PC-9 (cell line): ENCODE measurements around the gene GOLGA8J. TPM values are rescaled to one million over a fixed set of nuclear protein-coding genes. Genes with fewer than 3 reads are reported as not detected.

ENCODE experiments used
- BruUV-seq: library from RNA; stranded (reverse); fragments of 400-500 nt; replicated peaks from 2 replicates; lab custom pipeline; 2021; lab: Mats Ljungman, UMichigan
- CTCF ChIA-PET: fragments of 300-600 bp; sonication (Branson Sonifier 250); formaldehyde crosslinking; loops from one replicate; lab custom pipeline; 2022; ENCODE audit warnings: antibody characterized with exemption; lab: Charles Lee
- POLR2A ChIA-PET: fragments of 300-600 bp; sonication (Branson Sonifier 250); formaldehyde crosslinking; loops from one replicate; lab custom pipeline; 2022; ENCODE audit warnings: antibody characterized with exemption; ENCODE audit not compliant: unreplicated experiment; lab: Charles Lee
- DNase-seq, 2 experiments: peaks; one replicate each; pipeline versions ENCODE4 v3.0.0 to v3.0.0-alpha.2; 2015 to 2022; ENCODE audit warnings: mixed read lengths in 1 of 2
- H2AFZ ChIP-seq: fragments of 200-600 bp; sonication (generic); 2 replicates; pipeline ENCODE4 v1.8.1; 2017; ENCODE audit warnings: antibody characterized with exemption
- H3F3A ChIP-seq: fragments of 200-600 bp; sonication (generic); 2 replicates; pipeline ENCODE4 v1.8.1; 2017; ENCODE audit warnings: antibody characterized with exemption, mild to moderate bottlenecking, low read depth; ENCODE audit not compliant: insufficient read depth
- H3K27ac ChIP-seq: fragments of 200-600 bp; sonication (generic); 2 replicates; pipeline ENCODE4 v1.6.1; 2016; ENCODE audit warnings: mixed run types
- H3K27me3 ChIP-seq: fragments of 200-600 bp; sonication (generic); 2 replicates; pipeline ENCODE4 v1.6.1; 2016; ENCODE audit warnings: low read depth, mixed run types; ENCODE audit not compliant: insufficient read depth
- H3K36me3 ChIP-seq: fragments of 200-600 bp; sonication (generic); 2 replicates; pipeline ENCODE4 v1.6.1; 2016; ENCODE audit warnings: low read depth, mixed run types
- H3K4me1 ChIP-seq: fragments of 200-600 bp; sonication (generic); replicated peaks from 2 replicates; pipeline ENCODE4 v1.6.1; 2016; ENCODE audit warnings: mixed run types; ENCODE audit not compliant: insufficient read depth
- H3K4me2 ChIP-seq: fragments of 200-600 bp; sonication (generic); 2 replicates; pipeline ENCODE4 v1.6.1; 2017; ENCODE audit warnings: mixed run types
- H3K4me3 ChIP-seq: fragments of 200-600 bp; sonication (generic); 2 replicates; pipeline ENCODE4 v1.6.1; 2016; ENCODE audit warnings: mixed run types
- H3K79me2 ChIP-seq: fragments of 200-600 bp; sonication (generic); 2 replicates; pipeline ENCODE4 v1.6.1; 2017; ENCODE audit warnings: low read depth, mixed run types
- H3K9me2 ChIP-seq: fragments of 200-600 bp; sonication (generic); 2 replicates; pipeline ENCODE4 v1.8.1; 2017; ENCODE audit warnings: mild to moderate bottlenecking; ENCODE audit not compliant: insufficient read depth
- H3K9me3 ChIP-seq: fragments of 200-600 bp; sonication (generic); 2 replicates; pipeline ENCODE4 v1.8.1; 2016; ENCODE audit warnings: low read depth; ENCODE audit not compliant: insufficient read depth
- H4K20me1 ChIP-seq: fragments of 200-600 bp; sonication (generic); 2 replicates; pipeline ENCODE4 v1.8.1; 2017; ENCODE audit not compliant: insufficient read depth
- EZH2 ChIP-seq: fragments of 200-600 bp; sonication (generic); IDR thresholded peaks from 2 replicates; pipeline ENCODE4 v1.8.0; 2017; ENCODE audit warnings: antibody characterized with exemption, low read depth
- intact Hi-C: fragments of 100-400 bp; cut with micrococcal nuclease; formaldehyde crosslinking; loops from one replicate; pipeline ENCODE4 v1.10.0; 2022; ENCODE audit not compliant: unreplicated experiment
- total RNA-seq: library from RNA; stranded (reverse); gene quantifications from 2 replicates; pipeline ENCODE4 v1.2.3, GENCODE V29; 2021
- TF ChIP-seq, protein P1 (sequence below): fragments of 200-600 bp; sonication (generic); conservative IDR thresholded peaks from 2 replicates; pipeline ENCODE4 v1.6.1; 2017; ENCODE audit warnings: mixed run types, antibody characterized with exemption, mild to moderate bottlenecking, moderate library complexity

The GOLGA8J gene
- total RNA-seq, 1 experiment from 2014 or later: not detected

DNA sequence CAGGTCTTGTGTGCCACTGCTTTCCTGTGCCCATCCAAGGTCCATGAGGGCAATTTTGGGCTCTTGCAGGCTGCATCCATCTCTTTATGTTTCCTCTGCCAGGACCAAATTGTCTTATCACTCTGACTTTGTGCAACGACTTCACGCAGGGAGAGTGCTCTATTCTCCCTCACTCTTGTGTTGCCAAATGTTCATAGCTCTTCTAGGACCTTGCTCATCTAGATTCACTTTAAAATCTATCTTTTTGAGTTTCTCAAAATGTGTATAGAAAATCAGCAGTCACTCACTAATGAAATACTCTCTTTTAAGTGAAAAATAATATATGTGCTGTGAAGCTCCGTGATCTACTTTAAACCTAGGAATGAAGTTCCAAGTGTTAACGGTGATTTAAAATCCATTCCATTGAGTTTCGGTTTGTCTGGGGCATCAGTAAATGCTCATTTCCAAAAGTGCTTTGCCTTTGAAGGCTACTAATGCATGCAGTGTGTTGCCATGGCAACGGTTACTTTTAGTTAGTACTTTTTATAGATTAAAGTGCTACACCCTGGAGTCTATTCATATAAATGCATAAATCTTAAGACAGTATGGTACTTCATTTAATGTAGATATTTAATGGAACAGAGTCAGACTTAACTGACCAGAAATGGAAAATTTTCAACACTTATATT, 46.6 kb upstream of the GOLGA8J start:
- no peak for DNase-seq
- H4K20me1 ChIP-seq: no peaks in the 10 kb centered on the region
- H3F3A ChIP-seq: no peaks in the 10 kb centered on the region
- POLR2A ChIA-PET: interaction anchor here (0.5 kb wide), 1 partner anchor 111 kb away, joined by 7 read pairs; no protein-coding TSS in a partner anchor
- no peaks in the 10 kb centered on the region for H3K9me3 ChIP-seq
- no peaks in the 10 kb centered on the region for H3K4me1 ChIP-seq
- no peaks in the 10 kb centered on the region for H3K27me3 ChIP-seq
- no peak overlapping the region for H2AFZ ChIP-seq
- BruUV-seq: no TSS peak
- no peaks in the 10 kb centered on the region for H3K9me2 ChIP-seq
- CTCF ChIA-PET: no interaction called here
- H3K4me2 ChIP-seq: no peak overlapping the region
- intact Hi-C loops: no loop called here
- H3K27ac ChIP-seq: no peak overlapping the region
- no peaks in the 10 kb centered on the region for H3K36me3 ChIP-seq
- H3K79me2 ChIP-seq: no peaks in the 10 kb centered on the region
- H3K4me3 ChIP-seq: no peak overlapping the region
- TF ChIP-seq EZH2: no peak
- TF ChIP-seq, protein P1, sequence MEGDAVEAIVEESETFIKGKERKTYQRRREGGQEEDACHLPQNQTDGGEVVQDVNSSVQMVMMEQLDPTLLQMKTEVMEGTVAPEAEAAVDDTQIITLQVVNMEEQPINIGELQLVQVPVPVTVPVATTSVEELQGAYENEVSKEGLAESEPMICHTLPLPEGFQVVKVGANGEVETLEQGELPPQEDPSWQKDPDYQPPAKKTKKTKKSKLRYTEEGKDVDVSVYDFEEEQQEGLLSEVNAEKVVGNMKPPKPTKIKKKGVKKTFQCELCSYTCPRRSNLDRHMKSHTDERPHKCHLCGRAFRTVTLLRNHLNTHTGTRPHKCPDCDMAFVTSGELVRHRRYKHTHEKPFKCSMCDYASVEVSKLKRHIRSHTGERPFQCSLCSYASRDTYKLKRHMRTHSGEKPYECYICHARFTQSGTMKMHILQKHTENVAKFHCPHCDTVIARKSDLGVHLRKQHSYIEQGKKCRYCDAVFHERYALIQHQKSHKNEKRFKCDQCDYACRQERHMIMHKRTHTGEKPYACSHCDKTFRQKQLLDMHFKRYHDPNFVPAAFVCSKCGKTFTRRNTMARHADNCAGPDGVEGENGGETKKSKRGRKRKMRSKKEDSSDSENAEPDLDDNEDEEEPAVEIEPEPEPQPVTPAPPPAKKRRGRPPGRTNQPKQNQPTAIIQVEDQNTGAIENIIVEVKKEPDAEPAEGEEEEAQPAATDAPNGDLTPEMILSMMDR: no peak

DNA sequence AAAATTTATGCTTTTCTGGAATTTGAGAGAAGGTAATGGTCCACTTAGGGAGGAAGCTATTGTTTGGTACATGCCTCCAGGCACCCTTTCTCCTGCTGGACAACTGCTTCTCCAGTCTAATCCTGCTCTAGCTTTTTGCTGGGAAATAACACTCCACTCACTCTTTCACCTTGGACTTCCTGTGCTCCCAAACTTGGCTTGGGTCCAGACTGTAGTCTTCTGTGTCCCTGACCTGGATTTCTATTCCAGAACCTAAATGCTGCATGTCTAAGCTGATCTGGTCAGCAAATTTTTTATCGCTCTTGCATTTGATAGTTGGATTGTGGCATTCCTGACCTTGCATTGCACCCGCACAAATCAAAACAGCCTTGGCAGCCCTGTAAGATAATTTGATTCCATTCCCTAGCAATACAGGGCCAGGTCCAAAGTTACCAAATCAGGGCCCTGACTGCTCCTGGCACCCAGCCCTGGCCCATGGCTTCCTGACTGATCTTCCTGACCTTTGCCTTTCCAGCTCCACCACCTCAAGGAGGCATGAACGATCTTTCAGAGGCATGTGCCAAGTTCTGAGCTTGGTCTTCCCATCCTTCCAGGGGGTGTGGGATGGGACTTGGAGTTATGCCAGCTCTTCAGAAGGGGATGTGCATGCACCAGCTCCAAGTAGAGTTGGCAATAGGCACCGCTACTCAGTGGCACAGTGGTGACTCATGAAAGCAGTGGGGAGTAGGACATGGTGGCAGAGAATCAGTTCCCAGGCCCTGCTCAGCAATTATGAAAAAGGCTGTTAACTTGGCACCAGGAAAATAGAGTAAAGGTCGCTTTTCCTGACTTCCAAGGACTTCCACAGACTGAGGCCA, 43.9 kb upstream of the GOLGA8J start:
- H3K27me3 ChIP-seq: no peaks in the 10 kb centered on the region
- H3K79me2 ChIP-seq: no peaks in the 10 kb centered on the region
- no TSS peak for BruUV-seq
- H3K27ac ChIP-seq: no peak overlapping the region
- no peaks in the 10 kb centered on the region for H3K9me3 ChIP-seq
- H3K4me3 ChIP-seq: no peak overlapping the region
- no peaks in the 10 kb centered on the region for H3F3A ChIP-seq
- intact Hi-C loops: no loop called here
- no peaks in the 10 kb centered on the region for H3K36me3 ChIP-seq
- ChIA-PET CTCF (no interaction called here), POLR2A (no interaction called here)
- H2AFZ ChIP-seq: no peak overlapping the region
- TF ChIP-seq EZH2: no peak
- TF ChIP-seq, protein P1: no peak
- H3K9me2 ChIP-seq: no peaks in the 10 kb centered on the region
- DNase-seq: no peak
- H4K20me1 ChIP-seq: no peaks in the 10 kb centered on the region
- H3K4me2 ChIP-seq: no peak overlapping the region
- no peaks in the 10 kb centered on the region for H3K4me1 ChIP-seq

DNA sequence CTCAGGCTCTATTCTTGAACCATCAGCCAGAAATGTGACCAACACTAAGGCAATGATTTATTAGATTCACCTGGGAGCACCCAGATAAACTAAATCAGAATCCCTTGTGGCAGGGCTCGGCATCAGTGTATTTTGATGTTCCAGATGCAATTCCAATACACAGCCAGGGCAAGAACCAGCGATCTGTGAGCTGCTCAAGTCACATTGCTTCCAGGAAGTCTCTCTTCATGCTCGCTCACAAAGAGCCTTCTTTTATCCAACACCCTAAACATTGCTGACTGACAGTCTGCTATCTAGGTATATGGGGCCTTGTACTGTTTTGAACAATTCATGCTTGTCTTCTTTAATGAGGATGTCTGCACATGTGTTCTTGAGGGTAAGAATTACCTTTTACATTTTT, 40.9 kb upstream of the GOLGA8J start:
- no peak overlapping the region for H3K27ac ChIP-seq
- H3K9me2 ChIP-seq: no peaks in the 10 kb centered on the region
- no peaks in the 10 kb centered on the region for H3F3A ChIP-seq
- no peak for DNase-seq
- BruUV-seq: no TSS peak
- H3K27me3 ChIP-seq: no peaks in the 10 kb centered on the region
- H3K4me2 ChIP-seq: no peak overlapping the region
- no peak overlapping the region for H3K4me3 ChIP-seq
- H3K79me2 ChIP-seq: no peaks in the 10 kb centered on the region
- TF ChIP-seq, protein P1: no peak
- no peak for TF ChIP-seq EZH2
- no peaks in the 10 kb centered on the region for H3K36me3 ChIP-seq
- H3K4me1 ChIP-seq: no peaks in the 10 kb centered on the region
- no peaks in the 10 kb centered on the region; the same call in 1 of the 2 replicates for H4K20me1 ChIP-seq
- intact Hi-C loops: loop anchor here (5.0 kb wide), 2 partner anchors 120 to 290 kb away; no protein-coding TSS in a partner anchor
- ChIA-PET POLR2A (no interaction called here), CTCF (interaction anchor here (0.6 to 0.7 kb wide), 2 partner anchors 211 to 306 kb away, joined by 15 to 22 read pairs; no protein-coding TSS in a partner anchor)
- no peaks in the 10 kb centered on the region for H3K9me3 ChIP-seq
- no peak overlapping the region for H2AFZ ChIP-seq
